Measurements from ENCODE around the gene ZHX3. TPM values are rescaled to one million over a fixed set of nuclear protein-coding genes. Genes with fewer than 3 reads are reported as not detected.
A peak's percentile ranks its signal among the peaks of the same experiment; 100 is the strongest.
"Not testable (repeated sequence)": the region's sequence is repeated elsewhere in the genome, so short reads cannot be mapped to it uniquely, and the experiment has no call there.

ZHX3 gene
- total RNA-seq, 1 donor = 36.6 TPM

DNA sequence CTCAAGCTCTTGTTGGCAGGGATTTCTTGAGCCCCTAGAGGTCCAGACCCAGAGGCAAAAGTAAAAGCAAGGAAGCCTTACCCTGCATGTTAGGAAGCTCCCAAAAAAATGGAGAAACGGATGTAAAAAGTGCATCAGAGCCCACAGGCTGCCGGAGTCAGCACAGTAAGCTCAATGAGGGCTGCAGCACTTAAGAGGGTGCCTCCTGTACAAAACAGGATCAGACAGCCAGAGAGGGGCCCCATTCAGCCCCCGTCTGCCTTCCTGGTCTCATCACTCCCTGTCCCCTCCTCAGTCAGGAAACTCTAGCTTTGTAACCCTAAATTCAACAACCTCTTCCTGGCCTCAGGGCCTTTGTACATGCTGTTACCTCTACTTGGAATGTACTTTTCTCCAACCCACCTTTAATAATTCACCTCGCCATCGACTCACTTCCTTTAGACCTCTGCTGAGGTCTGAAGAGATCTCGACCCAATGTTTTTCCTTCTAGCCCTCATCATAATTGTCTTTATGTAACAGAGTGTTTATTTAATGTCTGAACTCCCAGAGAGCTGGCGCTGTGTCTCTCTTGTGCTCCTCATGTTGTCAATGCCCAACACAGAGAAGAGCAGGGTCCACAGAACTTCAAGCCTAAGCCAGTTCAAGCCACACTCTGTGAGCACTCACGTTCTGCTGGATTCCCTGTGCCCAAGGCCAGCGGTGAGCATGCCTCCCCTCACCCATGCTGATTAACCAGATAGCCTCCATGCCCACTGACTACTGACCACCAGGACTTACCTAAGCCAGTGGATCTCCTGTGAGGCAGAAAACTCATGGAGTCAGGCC, 183.0 kb downstream of the ZHX3 start:
- H3K4me2 ChIP-seq (ENCODE audit: insufficient read depth, low read length) = no peak overlapping the region
- DNase-seq (ENCODE audit: insufficient read length, low spot score, missing footprints) = no peak
- no peak overlapping the region for H3K4me3 ChIP-seq (ENCODE audit: insufficient read depth, low read length)
- no peak overlapping the region for H3K27ac ChIP-seq (ENCODE audit: low read depth, low read length)
- peaks cover 7% of the 10 kb centered on the region for H3K4me1 ChIP-seq (ENCODE audit: insufficient read depth, low read length)
- H4K20me1 ChIP-seq (ENCODE audit: insufficient read depth, low read length) = peaks cover 13% of the 10 kb centered on the region
- H3K27me3 ChIP-seq (ENCODE audit: insufficient read depth, low read length) = no peaks in the 10 kb centered on the region
- no peaks in the 10 kb centered on the region for H3K36me3 ChIP-seq (ENCODE audit: insufficient read depth, low read length)
- no peaks in the 10 kb centered on the region for H3K9me3 ChIP-seq (ENCODE audit: low read depth, low read length)
- TF ChIP-seq, protein P1, sequence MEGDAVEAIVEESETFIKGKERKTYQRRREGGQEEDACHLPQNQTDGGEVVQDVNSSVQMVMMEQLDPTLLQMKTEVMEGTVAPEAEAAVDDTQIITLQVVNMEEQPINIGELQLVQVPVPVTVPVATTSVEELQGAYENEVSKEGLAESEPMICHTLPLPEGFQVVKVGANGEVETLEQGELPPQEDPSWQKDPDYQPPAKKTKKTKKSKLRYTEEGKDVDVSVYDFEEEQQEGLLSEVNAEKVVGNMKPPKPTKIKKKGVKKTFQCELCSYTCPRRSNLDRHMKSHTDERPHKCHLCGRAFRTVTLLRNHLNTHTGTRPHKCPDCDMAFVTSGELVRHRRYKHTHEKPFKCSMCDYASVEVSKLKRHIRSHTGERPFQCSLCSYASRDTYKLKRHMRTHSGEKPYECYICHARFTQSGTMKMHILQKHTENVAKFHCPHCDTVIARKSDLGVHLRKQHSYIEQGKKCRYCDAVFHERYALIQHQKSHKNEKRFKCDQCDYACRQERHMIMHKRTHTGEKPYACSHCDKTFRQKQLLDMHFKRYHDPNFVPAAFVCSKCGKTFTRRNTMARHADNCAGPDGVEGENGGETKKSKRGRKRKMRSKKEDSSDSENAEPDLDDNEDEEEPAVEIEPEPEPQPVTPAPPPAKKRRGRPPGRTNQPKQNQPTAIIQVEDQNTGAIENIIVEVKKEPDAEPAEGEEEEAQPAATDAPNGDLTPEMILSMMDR (IDR thresholded peaks at IDR 0.05; ENCODE audit: extremely low read depth, low read depth, low read length) = no peak
- H3K79me2 ChIP-seq (ENCODE audit: insufficient read depth, low read length) = peaks cover 27% of the 10 kb centered on the region
- no peak overlapping the region for H2AFZ ChIP-seq (ENCODE audit: low read length)

- Histone ChIP-seq H3K36me3 (ENCODE audit: insufficient read depth, low read length) (no peaks in the 10 kb centered on the region), H4K20me1 (ENCODE audit: insufficient read depth, low read length) (peaks cover 7% of the 10 kb centered on the region), H3K79me2 (ENCODE audit: insufficient read depth, low read length) (peaks cover 19% of the 10 kb centered on the region), H3K4me2 (ENCODE audit: insufficient read depth, low read length) (no peak overlapping the region), H3K4me3 (ENCODE audit: insufficient read depth, low read length) (no peak overlapping the region), H3K4me1 (ENCODE audit: insufficient read depth, low read length) (no peaks in the 10 kb centered on the region), H3K27ac (ENCODE audit: low read depth, low read length) (no peak overlapping the region), H2AFZ (ENCODE audit: low read length) (no peak overlapping the region), H3K9me3 (ENCODE audit: low read depth, low read length) (no peaks in the 10 kb centered on the region), H3K27me3 (ENCODE audit: insufficient read depth, low read length) (no peaks in the 10 kb centered on the region)
- DNase-seq (ENCODE audit: insufficient read length, low spot score, missing footprints) = peak; percentile 88
- TF ChIP-seq, protein P1 (IDR thresholded peaks at IDR 0.05; ENCODE audit: extremely low read depth, low read depth, low read length) = no peak
Measured at GRCh38 chr20:41133709-41134361, 183.7 kb downstream of the ZHX3 start.

GRCh38 chr20:41132388-41132775, 185.1 kb downstream of the ZHX3 start:
- H3K9me3 ChIP-seq (ENCODE audit: low read depth, low read length); H3K79me2 ChIP-seq (ENCODE audit: insufficient read depth, low read length); H3K27ac ChIP-seq (ENCODE audit: low read depth, low read length); H3K27me3 ChIP-seq (ENCODE audit: insufficient read depth, low read length); H3K36me3 ChIP-seq (ENCODE audit: insufficient read depth, low read length); H3K4me1 ChIP-seq (ENCODE audit: insufficient read depth, low read length); H3K4me2 ChIP-seq (ENCODE audit: insufficient read depth, low read length); H4K20me1 ChIP-seq (ENCODE audit: insufficient read depth, low read length); H2AFZ ChIP-seq (ENCODE audit: low read length); H3K4me3 ChIP-seq (ENCODE audit: insufficient read depth, low read length); DNase-seq (ENCODE audit: insufficient read length, low spot score, missing footprints): not testable (repeated sequence)

DNA sequence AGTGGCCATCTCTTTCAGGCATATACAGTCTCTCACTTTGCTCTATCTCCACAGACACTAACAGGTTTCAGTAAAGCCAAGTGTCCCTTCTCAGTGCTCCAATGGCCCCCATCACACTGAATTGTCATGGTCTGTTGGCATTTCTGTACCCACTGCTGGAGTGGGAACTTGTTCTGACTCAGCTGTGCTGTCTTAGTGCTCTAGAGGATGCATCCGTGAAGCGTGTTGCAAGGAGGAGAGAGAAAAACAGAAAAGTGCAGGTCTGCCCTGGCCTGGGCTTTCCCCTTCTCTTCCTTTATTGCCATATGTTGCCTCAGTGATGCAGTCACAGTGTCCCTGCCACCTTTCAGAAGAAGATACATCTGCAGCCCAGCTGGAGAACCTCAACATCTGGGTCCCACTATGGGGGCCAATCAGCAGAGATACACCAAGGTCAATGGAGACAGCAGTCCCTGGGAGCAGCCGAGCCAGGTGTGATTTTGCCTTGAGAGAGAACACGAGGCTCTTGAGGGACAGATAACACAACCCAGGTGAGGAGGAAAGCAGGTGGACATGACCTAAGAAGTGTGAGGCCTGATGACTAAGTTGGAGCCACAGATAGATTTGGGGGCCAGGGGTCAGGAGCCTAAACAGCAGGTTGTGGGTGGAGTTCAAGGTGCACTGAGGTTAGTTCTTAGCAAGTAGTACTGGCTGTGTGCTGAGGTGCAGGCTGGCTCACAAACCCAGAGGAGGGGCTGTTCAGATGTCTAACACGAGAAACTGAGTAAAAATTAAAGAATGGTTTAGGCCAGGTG, 185.7 kb downstream of the ZHX3 start:
- Histone ChIP-seq H3K9me3 (ENCODE audit: low read depth, low read length) (no peaks in the 10 kb centered on the region), H3K4me3 (ENCODE audit: insufficient read depth, low read length) (no peak overlapping the region), H3K36me3 (ENCODE audit: insufficient read depth, low read length) (no peaks in the 10 kb centered on the region), H3K4me2 (ENCODE audit: insufficient read depth, low read length) (no peak overlapping the region), H3K27ac (ENCODE audit: low read depth, low read length) (no peak overlapping the region), H3K4me1 (ENCODE audit: insufficient read depth, low read length) (no peaks in the 10 kb centered on the region), H2AFZ (ENCODE audit: low read length) (no peak overlapping the region), H3K27me3 (ENCODE audit: insufficient read depth, low read length) (no peaks in the 10 kb centered on the region), H4K20me1 (ENCODE audit: insufficient read depth, low read length) (no peaks in the 10 kb centered on the region), H3K79me2 (ENCODE audit: insufficient read depth, low read length) (peaks cover under 1% of the 10 kb centered on the region)
- no peak for DNase-seq (ENCODE audit: insufficient read length, low spot score, missing footprints)
- TF ChIP-seq, protein P1 (IDR thresholded peaks at IDR 0.05; ENCODE audit: extremely low read depth, low read depth, low read length) = no peak

Small RNAs within 50 kb of the gene (small RNA-seq; reads per million reads assigned to genes)
- not detected for gene AL022394.1
- not detected for gene MIR6871
- not detected for gene RN7SL615P

Other genes with a start within 250 kb of the ZHX3 start
- 72.4 and 73.7 TPM in 2 replicates for gene PLCG1, start 180.2 kb downstream of the ZHX3 start, total RNA-seq
- 9.0 and 10.3 TPM in 2 replicates for gene LPIN3, start 23.1 kb upstream of the ZHX3 start, total RNA-seq
- gene EMILIN3, start 49.1 kb upstream of the ZHX3 start, total RNA-seq = not detected in 2 replicates